GM12878 (cell line): ENCODE results near the gene BCAS3. TPM values are rescaled to one million over a fixed set of nuclear protein-coding genes. Genes with fewer than 3 reads are reported as not detected.

Experiments
- ATAC-seq: fragments of 200-7000 bp; cut with Tn5 transposase; 3 replicates; pipeline ENCODE4 v1.9.1; 2020; ENCODE audit warnings: mild to moderate bottlenecking, moderate library complexity
- BruUV-seq: library from RNA; stranded (reverse); fragments of 400-500 nt; replicated peaks from 2 replicates; lab custom pipeline; 2021; lab: Mats Ljungman, UMichigan
- CTCF ChIA-PET: fragments of 300-600 bp; sonication (Branson Sonifier 250); formaldehyde crosslinking; extraction: SDS; loops from one replicate; lab custom pipeline; 2021; ENCODE audit warnings: inconsistent platforms; lab: Yijun Ruan, JAX
- POLR2A ChIA-PET: fragments of 350-600 bp; formaldehyde crosslinking; extraction: SDS; loops from one replicate; lab custom pipeline; 2021; ENCODE audit warnings: inconsistent platforms; lab: Charles Lee
- RAD21 ChIA-PET: fragments of 300-600 bp; sonication (Branson Sonifier 250); formaldehyde crosslinking; loops from one replicate; lab custom pipeline; 2023; ENCODE audit warnings: antibody characterized with exemption; ENCODE audit not compliant: unreplicated experiment; lab: Charles Lee
- SMC1A ChIA-PET: fragments of 300-600 bp; sonication (Branson Sonifier 250); formaldehyde crosslinking; loops from one replicate; lab custom pipeline; 2023; ENCODE audit not compliant: unreplicated experiment, uncharacterized antibody; lab: Charles Lee
- DNase-seq: peaks from one replicate; pipeline ENCODE4 v3.0.0-alpha.2; 2011; ENCODE audit warnings: low read depth, low spot score
- FAIRE-seq: peaks from 3 replicates; lab custom pipeline; 2011; peaks lifted over from hg19 to GRCh38; lab: Jason Lieb, UNC
- H2AFZ ChIP-seq: 2 replicates; pipeline ENCODE4 v1.6.0; 2011; ENCODE audit warnings: low read depth, low read length, control low read depth; ENCODE audit not compliant: control insufficient read depth
- H3K27ac ChIP-seq: 2 replicates; pipeline ENCODE4 v1.5.1; 2011; ENCODE audit warnings: control low read depth; ENCODE audit not compliant: control insufficient read depth, insufficient read depth
- H3K27me3 ChIP-seq, 2 experiments: replicated peaks in 1 of 2; 2 replicates each; pipeline versions ENCODE4 v1.6.0 to v1.6.1; 2011; ENCODE audit warnings: low read length in 1 of 2; ENCODE audit not compliant: control insufficient read depth in 2 of 2, insufficient read depth in 2 of 2
- H3K36me3 ChIP-seq, 2 experiments: 2 replicates each; pipeline ENCODE4 v1.5.1; 2011; ENCODE audit warnings: low read length in 1 of 2; ENCODE audit not compliant: control insufficient read depth in 2 of 2, insufficient read depth in 2 of 2
- H3K4me1 ChIP-seq: 2 replicates; pipeline ENCODE4 v1.6.1; 2011; ENCODE audit warnings: mild to moderate bottlenecking, low read length, moderate library complexity, mixed read lengths; ENCODE audit not compliant: control insufficient read depth, insufficient read depth
- H3K4me2 ChIP-seq: 2 replicates; pipeline ENCODE4 v1.6.0; 2011; ENCODE audit warnings: control low read depth; ENCODE audit not compliant: control insufficient read depth, insufficient read depth
- H3K4me3 ChIP-seq: fragments of 200-600 bp; sonication (generic); 2 replicates; pipeline ENCODE4 v1.5.1; 2016
- H3K79me2 ChIP-seq: 2 replicates; pipeline ENCODE4 v1.6.0; 2011; ENCODE audit warnings: low read length; ENCODE audit not compliant: control insufficient read depth, insufficient read depth
- H3K9ac ChIP-seq: 2 replicates; pipeline ENCODE4 v1.8.0; 2011; ENCODE audit warnings: low read length, control low read depth, mixed read lengths; ENCODE audit not compliant: control insufficient read depth, insufficient read depth
- H3K9me3 ChIP-seq: replicated peaks from 3 replicates; pipeline ENCODE4 v1.5.1; 2011; ENCODE audit warnings: mild to moderate bottlenecking, low read length; ENCODE audit not compliant: control insufficient read depth, insufficient read depth
- H4K20me1 ChIP-seq: 2 replicates; pipeline ENCODE4 v1.6.0; 2011; ENCODE audit not compliant: control insufficient read depth, insufficient read depth
- BMI1 ChIP-seq: fragments of 450-650 bp; IDR thresholded peaks from 2 replicates; pipeline ENCODE4 v1.6.1; 2016; ENCODE audit warnings: mild to moderate bottlenecking, moderate library complexity, borderline replicate concordance
- HDAC2 ChIP-seq: fragments of 200-600 bp; sonication (generic); IDR thresholded peaks from 2 replicates; pipeline ENCODE4 v1.6.1; 2017
- HDAC6 ChIP-seq: fragments of 200-600 bp; sonication (generic); IDR thresholded peaks from one replicate; pipeline ENCODE4 v1.8.0; 2017; ENCODE audit warnings: antibody characterized with exemption; ENCODE audit not compliant: unreplicated experiment
- KAT2A ChIP-seq: conservative IDR thresholded peaks from 2 replicates; pipeline ENCODE4 v1.6.1; 2011; ENCODE audit warnings: low read depth, low read length; ENCODE audit not compliant: control insufficient read depth
- POU2F2 ChIP-seq: IDR thresholded peaks from 3 replicates; pipeline ENCODE4 v1.6.1; 2011; ENCODE audit warnings: low read depth, mild to moderate bottlenecking, low read length, borderline replicate concordance
- ZNF207 ChIP-seq: fragments of 450-650 bp; IDR thresholded peaks from 2 replicates; pipeline ENCODE4 v1.6.1; 2014; ENCODE audit warnings: antibody characterized with exemption, mild to moderate bottlenecking, borderline replicate concordance
- ZNF622 ChIP-seq: fragments of 450-650 bp; IDR thresholded peaks from 2 replicates; pipeline ENCODE4 v1.6.1; 2017; ENCODE audit warnings: mild to moderate bottlenecking, inconsistent platforms
- WGBS: methylation state at CpG from one replicate; pipeline ENCODE4 v1.1.6; 2016; ENCODE audit warnings: low lambda C conversion rate; ENCODE audit not compliant: insufficient replicate concordance, insufficient coverage; ENCODE audit errors: missing lambda C conversion rate; 5-methylcytosine and 5-hydroxymethylcytosine counted together
- in situ Hi-C: fragments of 300-500 bp; cut with MboI; formaldehyde crosslinking; loops from 9 replicates; pipeline ENCODE4 v1.14.3; 2018; ENCODE audit warnings: mixed read lengths
- intact Hi-C: fragments of 100-400 bp; cut with micrococcal nuclease; formaldehyde crosslinking; loops from one replicate; pipeline ENCODE4 v1.14.2; 2022; ENCODE audit not compliant: unreplicated experiment
- polyA plus RNA-seq, 11 experiments: library from polyadenylated mRNA; depleted of rRNA in 4 of 11; unstranded in 6 of 11; stranded (reverse) in 5 of 11; fragments of >200 nt; fragmentation: Nextera tagmentation in 4 of 11; fragmentation: Illumina TruSeq in 1 of 11; extraction: Ambion mirVana in 4 of 11; extraction: Trizol in 1 of 11; gene quantifications; 1 replicate in 1 of 11; 2 replicates in 10 of 11; pipeline versions ENCODE4 v1.2.1 to v1.2.3, GENCODE V29; 2011 to 2016; ENCODE audit warnings: inconsistent platforms in 2 of 11, missing spikeins in 2 of 11, low read depth in 1 of 11
- total RNA-seq, 4 experiments: library from RNA; depleted of rRNA in 3 of 4; stranded (reverse); fragments of >200 nt in 3 of 4; fragmentation: Illumina TruSeq in 1 of 4; extraction: Trizol in 1 of 4; gene quantifications; 2 replicates each; pipeline versions ENCODE4 v1.2.1 to v1.2.3, GENCODE V29; 2013 to 2021
- TF ChIP-seq, protein P1 (sequence below): fragments of 450-650 bp; formaldehyde crosslinking; IDR thresholded peaks from 2 replicates; pipeline ENCODE4 v1.4.0; 2020; ENCODE audit warnings: mild to moderate bottlenecking, moderate library complexity

Gene BCAS3
- total and polyA plus RNA-seq, 10 of the 15 experiments (the other 5 are each of a cell fraction or from before 2014, with no cell fraction given), result 2.1 to 11.0 (median 6.6) TPM

GRCh38 chr17:61369751-61370150, 692.1 kb downstream of the BCAS3 start:
- ChIA-PET SMC1A (interaction anchor here (0.6 kb wide), 1 partner anchor 834 kb away, joined by 3 read pairs; no protein-coding TSS in a partner anchor), CTCF (no interaction called here), POLR2A (interaction anchor here (0.8 kb wide), 1 partner anchor 355 kb away, joined by 3 read pairs; no protein-coding TSS in a partner anchor), RAD21 (no interaction called here)
- intact Hi-C loops (loop anchor here (10.0 kb wide), 1 partner anchor 645 kb away; no protein-coding TSS in a partner anchor), in situ Hi-C loops (no loop called here)
- Histone ChIP-seq H3K79me2 (no peaks in the 10 kb centered on the region), H3K4me1 (no peaks in the 10 kb centered on the region), H4K20me1 (no peaks in the 10 kb centered on the region), H3K4me3 (no peak overlapping the region), H2AFZ (no peak overlapping the region), H3K36me3 (no peaks in the 10 kb centered on the region), H3K27me3 (no peaks in the 10 kb centered on the region), H3K27ac (no peak overlapping the region), H3K9ac (no peak overlapping the region), H3K9me3 (no peaks in the 10 kb centered on the region), H3K4me2 (no peak overlapping the region)
- TF ChIP-seq KAT2A, result no peak
- TF ChIP-seq BMI1, result no peak
- no peak for TF ChIP-seq HDAC2
- TF ChIP-seq, protein P1, sequence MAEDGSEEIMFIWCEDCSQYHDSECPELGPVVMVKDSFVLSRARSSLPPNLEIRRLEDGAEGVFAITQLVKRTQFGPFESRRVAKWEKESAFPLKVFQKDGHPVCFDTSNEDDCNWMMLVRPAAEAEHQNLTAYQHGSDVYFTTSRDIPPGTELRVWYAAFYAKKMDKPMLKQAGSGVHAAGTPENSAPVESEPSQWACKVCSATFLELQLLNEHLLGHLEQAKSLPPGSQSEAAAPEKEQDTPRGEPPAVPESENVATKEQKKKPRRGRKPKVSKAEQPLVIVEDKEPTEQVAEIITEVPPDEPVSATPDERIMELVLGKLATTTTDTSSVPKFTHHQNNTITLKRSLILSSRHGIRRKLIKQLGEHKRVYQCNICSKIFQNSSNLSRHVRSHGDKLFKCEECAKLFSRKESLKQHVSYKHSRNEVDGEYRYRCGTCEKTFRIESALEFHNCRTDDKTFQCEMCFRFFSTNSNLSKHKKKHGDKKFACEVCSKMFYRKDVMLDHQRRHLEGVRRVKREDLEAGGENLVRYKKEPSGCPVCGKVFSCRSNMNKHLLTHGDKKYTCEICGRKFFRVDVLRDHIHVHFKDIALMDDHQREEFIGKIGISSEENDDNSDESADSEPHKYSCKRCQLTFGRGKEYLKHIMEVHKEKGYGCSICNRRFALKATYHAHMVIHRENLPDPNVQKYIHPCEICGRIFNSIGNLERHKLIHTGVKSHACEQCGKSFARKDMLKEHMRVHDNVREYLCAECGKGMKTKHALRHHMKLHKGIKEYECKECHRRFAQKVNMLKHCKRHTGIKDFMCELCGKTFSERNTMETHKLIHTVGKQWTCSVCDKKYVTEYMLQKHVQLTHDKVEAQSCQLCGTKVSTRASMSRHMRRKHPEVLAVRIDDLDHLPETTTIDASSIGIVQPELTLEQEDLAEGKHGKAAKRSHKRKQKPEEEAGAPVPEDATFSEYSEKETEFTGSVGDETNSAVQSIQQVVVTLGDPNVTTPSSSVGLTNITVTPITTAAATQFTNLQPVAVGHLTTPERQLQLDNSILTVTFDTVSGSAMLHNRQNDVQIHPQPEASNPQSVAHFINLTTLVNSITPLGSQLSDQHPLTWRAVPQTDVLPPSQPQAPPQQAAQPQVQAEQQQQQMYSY (CRISPR knock-in tag), result no peak
- no peak for TF ChIP-seq HDAC6
- no peak for TF ChIP-seq ZNF207
- TF ChIP-seq POU2F2, result no peak
- TF ChIP-seq ZNF622, result no peak
- no peak for ATAC-seq
- no peak for DNase-seq
- WGBS, result 60% methylated on average over 10 of the region's 10 CpGs
- BruUV-seq, result no TSS peak
- FAIRE-seq, result no peak
